Keratinocyte (primary cell): ENCODE data around the gene ARNT2. TPM values are rescaled to one million over a fixed set of nuclear protein-coding genes. Genes with fewer than 3 reads are reported as not detected.

Experiments used
- DNase-seq: peaks from one replicate; pipeline ENCODE4 v3.0.0-alpha.2; 2011; ENCODE audit warnings: low read depth, missing footprints, low spot score
- FAIRE-seq: peaks from 2 replicates; lab custom pipeline; 2011; peaks lifted over from hg19 to GRCh38; lab: Jason Lieb, UNC
- H2AFZ ChIP-seq: 2 replicates; pipeline ENCODE4 v1.6.0; 2012; ENCODE audit warnings: low read length, control low read depth, inconsistent platforms; ENCODE audit not compliant: control insufficient read depth
- H3K27ac ChIP-seq: 2 replicates; pipeline ENCODE4 v1.5.1; 2011; ENCODE audit warnings: low read length; ENCODE audit not compliant: control insufficient read depth, insufficient read depth
- H3K27me3 ChIP-seq: 3 replicates; pipeline ENCODE4 v1.6.0; 2011; ENCODE audit warnings: low read length; ENCODE audit not compliant: control insufficient read depth, insufficient read depth; ENCODE audit errors: extremely low read depth
- H3K36me3 ChIP-seq, 2 experiments: 2 replicates in 1 of 2; 3 replicates in 1 of 2; pipeline ENCODE4 v1.5.1; 2011; ENCODE audit warnings: low read length in 2 of 2, mild to moderate bottlenecking in 1 of 2; ENCODE audit not compliant: control insufficient read depth in 2 of 2, insufficient read depth in 2 of 2; ENCODE audit errors: extremely low read depth in 1 of 2
- H3K4me1 ChIP-seq: 3 replicates; pipeline ENCODE4 v1.5.1; 2011; ENCODE audit warnings: low read length; ENCODE audit not compliant: control insufficient read depth, insufficient read depth; ENCODE audit errors: extremely low read depth
- H3K4me2 ChIP-seq: 3 replicates; pipeline ENCODE4 v1.6.0; 2011; ENCODE audit warnings: low read depth, low read length; ENCODE audit not compliant: control insufficient read depth, insufficient read depth; ENCODE audit errors: extremely low read depth
- H3K4me3 ChIP-seq, 3 experiments: fragments of 200-600 bp in 1 of 3; sonication (generic) in 1 of 3; 2 replicates in 2 of 3; 3 replicates in 1 of 3; pipeline ENCODE4 v1.5.1; 2011 to 2016; ENCODE audit warnings: low read length in 3 of 3, mild to moderate bottlenecking in 3 of 3, control low read depth in 2 of 3, inconsistent platforms in 1 of 3, low read depth in 1 of 3, mixed read lengths in 1 of 3, mixed run types in 1 of 3, moderate library complexity in 1 of 3; ENCODE audit not compliant: control insufficient read depth in 2 of 3, insufficient read depth in 2 of 3; ENCODE audit errors: extremely low read depth in 1 of 3
- H3K79me2 ChIP-seq: 2 replicates; pipeline ENCODE4 v1.6.0; 2012; ENCODE audit warnings: low read length; ENCODE audit not compliant: control insufficient read depth, insufficient read depth
- H3K9ac ChIP-seq: 3 replicates; pipeline ENCODE4 v1.6.0; 2011; ENCODE audit warnings: low read length; ENCODE audit not compliant: control insufficient read depth, insufficient read depth; ENCODE audit errors: extremely low read depth
- H3K9me1 ChIP-seq: 3 replicates; pipeline ENCODE4 v1.6.0; 2011; ENCODE audit warnings: low read length; ENCODE audit not compliant: control insufficient read depth, insufficient read depth; ENCODE audit errors: extremely low read depth
- H3K9me3 ChIP-seq: 2 replicates; pipeline ENCODE4 v1.5.1; 2012; ENCODE audit warnings: low read depth, low read length; ENCODE audit not compliant: control insufficient read depth
- H4K20me1 ChIP-seq: 3 replicates; pipeline ENCODE4 v1.6.0; 2011; ENCODE audit warnings: low read length; ENCODE audit not compliant: control insufficient read depth, insufficient read depth; ENCODE audit errors: extremely low read depth
- EZH2 ChIP-seq: IDR thresholded peaks from one replicate; pipeline ENCODE4 v1.6.1; 2012; ENCODE audit warnings: inconsistent platforms, mild to moderate bottlenecking, low read length, moderate library complexity
- dilution Hi-C: fragments of 300-500 bp; cut with MboI; formaldehyde crosslinking; loops from one replicate; pipeline ENCODE4 v1.7.0; 2020; ENCODE audit warnings: low sequenced_read_pairs; ENCODE audit not compliant: extremely low pct_ligation_motif_present
- polyA plus RNA-seq, 5 experiments: library from polyadenylated mRNA; depleted of rRNA in 3 of 5; stranded (reverse) in 3 of 5; stranded (forward) in 1 of 5; unstranded in 1 of 5; fragments of >200 nt; gene quantifications; 1 replicate in 1 of 5; 2 replicates in 3 of 5; 3 replicates in 1 of 5; pipeline versions ENCODE4 v1.2.1 to v1.2.3, GENCODE V29; 2011 to 2012; ENCODE audit warnings: missing spikeins in 2 of 5, low read depth in 1 of 5, low replicate concordance in 1 of 5
- TF ChIP-seq, protein P1 (sequence below), 3 experiments: IDR thresholded peaks in 1 of 3; conservative IDR thresholded peaks in 1 of 3; optimal IDR thresholded peaks in 1 of 3; 2 replicates in 2 of 3; 3 replicates in 1 of 3; pipeline versions ENCODE3 to v1.5.1; 2011; ENCODE audit warnings: low read length in 3 of 3, mild to moderate bottlenecking in 3 of 3, moderate library complexity in 2 of 3, control low read depth in 1 of 3, inconsistent platforms in 1 of 3; ENCODE audit not compliant: insufficient read depth in 2 of 3; ENCODE audit errors: extremely low read depth in 1 of 3

The ARNT2 gene
- polyA plus RNA-seq, 1 donor (not counting 4 experiments of a cell fraction or from before 2014, with no cell fraction given) = 0.16 TPM

DNA sequence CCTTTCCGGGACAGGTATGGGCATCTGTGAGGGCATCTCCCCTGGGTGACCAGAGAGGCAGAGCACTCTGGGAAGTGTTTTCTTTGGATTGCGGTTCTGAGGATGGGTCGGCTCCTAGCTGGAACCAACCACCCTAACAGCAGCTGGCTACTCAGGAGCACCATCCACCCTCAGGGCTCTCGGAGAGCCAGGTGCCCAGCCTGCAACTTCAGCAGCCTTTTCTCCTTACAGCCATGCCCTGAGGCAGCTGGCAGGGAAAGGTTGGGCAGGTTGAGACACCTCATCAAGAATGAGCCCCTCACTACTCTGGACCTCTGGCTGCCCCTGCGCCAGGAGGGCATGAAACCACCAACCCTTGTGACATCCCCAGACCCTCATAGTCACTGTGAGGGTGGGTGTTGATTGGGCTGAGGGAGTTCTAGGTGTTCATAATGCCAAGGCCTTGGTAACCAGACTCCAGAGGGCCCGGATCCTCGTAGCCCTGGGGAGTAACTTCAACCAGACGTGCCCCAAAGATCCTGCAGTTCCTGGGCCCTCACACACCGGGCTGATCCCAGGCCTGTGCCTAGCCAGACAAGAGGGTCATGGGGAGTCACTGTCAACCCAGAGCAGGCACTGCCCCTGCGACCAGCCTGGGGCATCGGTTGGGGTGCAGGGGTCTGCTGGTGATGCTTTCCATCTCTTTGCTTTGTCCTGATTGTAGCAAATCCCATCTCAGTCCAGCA, 176.5 kb downstream of the ARNT2 start:
- Histone ChIP-seq H3K27me3 (no peaks in the 10 kb centered on the region), H4K20me1 (no peaks in the 10 kb centered on the region), H3K27ac (peak overlapping the region; percentile 94), H3K9ac (peak overlapping the region; percentile 71), H3K36me3 (no peaks in the 10 kb centered on the region), H3K79me2 (no peaks in the 10 kb centered on the region), H2AFZ (peak overlapping the region; percentile 36), H3K4me3 (peak overlapping the region in 1 of 3 experiments; percentile 16), H3K9me1 (no peaks in the 10 kb centered on the region), H3K4me2 (peak overlapping the region; percentile 69), H3K9me3 (no peaks in the 10 kb centered on the region), H3K4me1 (peaks cover 48% of the 10 kb centered on the region)
- dilution Hi-C loops = loop anchor here (25.0 kb wide), 1 partner anchor 107 kb away; the partner anchor contains the start of gene ABHD17C
- no peak for DNase-seq
- FAIRE-seq = no peak
- TF ChIP-seq, protein P1, sequence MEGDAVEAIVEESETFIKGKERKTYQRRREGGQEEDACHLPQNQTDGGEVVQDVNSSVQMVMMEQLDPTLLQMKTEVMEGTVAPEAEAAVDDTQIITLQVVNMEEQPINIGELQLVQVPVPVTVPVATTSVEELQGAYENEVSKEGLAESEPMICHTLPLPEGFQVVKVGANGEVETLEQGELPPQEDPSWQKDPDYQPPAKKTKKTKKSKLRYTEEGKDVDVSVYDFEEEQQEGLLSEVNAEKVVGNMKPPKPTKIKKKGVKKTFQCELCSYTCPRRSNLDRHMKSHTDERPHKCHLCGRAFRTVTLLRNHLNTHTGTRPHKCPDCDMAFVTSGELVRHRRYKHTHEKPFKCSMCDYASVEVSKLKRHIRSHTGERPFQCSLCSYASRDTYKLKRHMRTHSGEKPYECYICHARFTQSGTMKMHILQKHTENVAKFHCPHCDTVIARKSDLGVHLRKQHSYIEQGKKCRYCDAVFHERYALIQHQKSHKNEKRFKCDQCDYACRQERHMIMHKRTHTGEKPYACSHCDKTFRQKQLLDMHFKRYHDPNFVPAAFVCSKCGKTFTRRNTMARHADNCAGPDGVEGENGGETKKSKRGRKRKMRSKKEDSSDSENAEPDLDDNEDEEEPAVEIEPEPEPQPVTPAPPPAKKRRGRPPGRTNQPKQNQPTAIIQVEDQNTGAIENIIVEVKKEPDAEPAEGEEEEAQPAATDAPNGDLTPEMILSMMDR (optimal IDR thresholded peaks at IDR 0.05 in 1 of 3, IDR thresholded peaks at IDR 0.05 in 1 of 3, conservative IDR thresholded peaks at IDR 0.05 in 1 of 3; ENCODE audit: extremely low read depth in 1 of 3, insufficient read depth in 2 of 3, low read length in 3 of 3) = no peak
- TF ChIP-seq EZH2 = no peak

DNA sequence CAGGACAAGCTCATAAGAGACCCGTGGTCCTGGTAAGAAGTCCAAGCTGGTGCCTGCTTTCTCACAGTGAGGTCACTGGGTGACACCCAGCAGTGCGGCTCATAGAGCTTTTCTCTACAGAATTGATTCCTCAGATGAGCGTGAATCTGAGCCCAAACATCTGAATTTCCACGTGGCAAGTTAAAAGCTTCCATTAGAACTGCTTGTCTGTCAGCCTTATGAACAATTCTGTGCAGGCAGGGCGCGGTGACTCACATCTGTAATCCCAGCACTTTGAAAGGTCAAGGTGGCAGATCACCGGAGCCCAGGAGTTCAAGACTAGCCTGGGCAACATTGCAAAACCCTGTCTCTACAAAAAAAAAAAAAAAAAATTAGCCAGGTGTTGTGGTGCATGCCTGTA, 177.8 kb downstream of the ARNT2 start:
- H3K9me1 ChIP-seq = no peaks in the 10 kb centered on the region
- H3K9ac ChIP-seq = peak overlapping the region; percentile 71
- H3K4me1 ChIP-seq = peaks cover 61% of the 10 kb centered on the region
- no peaks in the 10 kb centered on the region for H3K27me3 ChIP-seq
- dilution Hi-C loops = loop anchor here (25.0 kb wide), 1 partner anchor 105 kb away; the partner anchor contains the start of gene ABHD17C
- FAIRE-seq = peak; percentile 73
- H3K36me3 ChIP-seq = no peaks in the 10 kb centered on the region
- no peaks in the 10 kb centered on the region for H4K20me1 ChIP-seq
- H3K9me3 ChIP-seq = no peaks in the 10 kb centered on the region
- no peaks in the 10 kb centered on the region for H3K79me2 ChIP-seq
- peak overlapping the region; percentile 65 for H2AFZ ChIP-seq
- peak overlapping the region; percentile 50 for H3K4me2 ChIP-seq
- H3K27ac ChIP-seq = peak overlapping the region; percentile 94
- peak; percentile 85 for DNase-seq
- TF ChIP-seq, protein P1 (optimal IDR thresholded peaks at IDR 0.05 in 1 of 3, IDR thresholded peaks at IDR 0.05 in 1 of 3, conservative IDR thresholded peaks at IDR 0.05 in 1 of 3; ENCODE audit: extremely low read depth in 1 of 3, insufficient read depth in 2 of 3, low read length in 3 of 3) = no peak
- no peak for TF ChIP-seq EZH2
- H3K4me3 ChIP-seq = no peak overlapping the region
